Kasumi-1 (cell line): ENCODE results near the gene PHF20.
"Not testable (repeated sequence)": the region's sequence is repeated elsewhere in the genome, so short reads cannot be mapped to it uniquely, and the experiment has no call there.

Experiments used
- DNase-seq, 2 experiments: peaks; one replicate each; lab custom pipeline; 2025; lab: John Stamatoyannopoulos, UW

PHF20 gene

DNA sequence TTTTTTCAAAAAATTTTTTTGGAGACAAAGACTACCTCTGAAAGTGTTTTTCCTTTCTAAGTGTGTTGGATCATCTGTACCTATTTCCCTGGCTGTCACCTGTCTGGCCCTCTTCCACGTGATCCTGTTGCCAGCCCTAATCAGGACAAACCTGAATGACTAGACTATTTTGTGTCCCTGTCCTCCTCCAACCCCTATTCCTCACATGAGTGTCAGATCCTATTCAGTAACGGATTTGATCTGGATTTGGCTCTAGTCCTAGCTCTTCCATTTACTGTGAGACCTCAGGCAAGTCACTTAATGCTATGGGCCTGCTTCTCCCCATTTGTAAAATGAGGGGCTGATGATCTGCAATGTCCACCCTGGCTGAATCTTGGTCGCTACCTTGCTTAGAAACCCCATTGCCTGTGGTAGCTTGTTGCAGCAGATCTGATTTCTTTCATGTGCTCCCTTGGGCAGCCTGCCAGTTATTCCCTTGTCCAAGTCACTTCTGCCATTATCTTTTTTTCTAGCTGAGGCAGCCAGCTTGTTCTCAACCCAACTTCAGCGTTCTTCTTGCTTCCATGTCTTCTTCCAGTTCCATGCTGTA lies 4.8 kb downstream of the PHF20 start:
- no peak for DNase-seq

DNA sequence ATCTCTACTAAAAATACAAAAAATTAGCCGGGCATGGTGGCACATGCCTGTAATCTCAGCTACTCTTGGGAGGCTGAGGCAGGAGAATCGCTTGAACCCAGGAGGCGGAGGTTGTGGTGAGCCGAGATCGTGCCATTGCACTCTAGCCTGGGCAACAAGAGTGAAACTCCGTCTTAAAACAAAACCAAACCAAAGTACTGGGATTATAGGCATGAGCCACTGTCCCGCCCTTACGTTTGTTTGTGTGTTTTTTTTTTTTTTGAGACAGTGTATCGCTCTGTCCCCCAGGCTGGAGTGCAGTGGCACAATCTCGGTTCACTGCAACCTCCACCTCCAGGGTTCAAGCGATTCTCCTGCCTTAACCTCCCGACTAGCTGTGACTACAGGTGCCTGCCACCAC lies 12.0 kb downstream of the PHF20 start:
- not testable (repeated sequence) for DNase-seq

DNA sequence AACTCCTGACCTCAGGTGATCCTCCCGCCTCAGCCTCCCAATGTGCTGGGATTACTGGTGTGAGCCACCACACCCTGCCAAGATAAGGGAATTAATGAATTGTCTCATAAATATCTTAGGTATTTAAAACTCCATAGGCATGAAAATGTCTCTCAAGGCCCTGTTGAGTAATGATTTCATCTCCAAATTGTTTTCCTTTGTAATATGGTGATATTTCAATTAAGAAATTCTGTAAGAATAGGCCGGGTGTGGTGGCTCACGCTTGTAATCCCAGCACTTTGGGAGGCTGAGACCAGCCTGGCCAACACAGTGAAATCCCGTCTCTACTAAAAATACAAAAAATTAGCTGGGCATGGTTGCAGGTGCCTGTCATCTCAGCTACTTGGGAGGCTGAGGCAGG lies 13.7 kb downstream of the PHF20 start:
- not testable (repeated sequence) for DNase-seq

GRCh38 chr20:35788796-35789195 lies 17.0 kb downstream of the PHF20 start:
- no peak for DNase-seq

GRCh38 chr20:35791097-35791496 lies 19.3 kb downstream of the PHF20 start:
- DNase-seq = no peak

DNA sequence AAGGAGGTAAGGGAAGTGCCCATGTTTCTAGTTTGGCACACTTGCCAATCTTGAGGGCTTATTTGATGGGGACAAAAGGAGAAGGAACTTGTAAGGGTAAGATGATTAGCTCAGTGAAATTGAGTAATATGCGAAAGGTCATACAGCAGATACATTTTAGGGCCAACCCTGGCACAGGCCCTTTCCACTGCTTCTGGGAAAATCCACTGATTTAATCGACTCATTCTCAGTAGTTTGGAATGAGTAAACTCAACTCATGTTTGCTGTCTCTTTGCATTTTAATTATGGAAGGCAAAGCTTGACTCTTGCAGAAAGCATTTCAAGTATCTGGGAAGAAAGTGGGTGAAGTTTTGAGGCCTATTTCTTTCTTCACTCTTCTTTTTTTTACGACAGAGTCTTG lies 20.0 kb downstream of the PHF20 start:
- DNase-seq = peak in 1 of 2 experiments; percentile 24

- DNase-seq = no peak
These were observed 20.9 kb downstream of the PHF20 start for GRCh38 chr20:35792740-35793139.

- peak; percentile 80 to 85 for DNase-seq
These were observed 24.8 kb downstream of the PHF20 start for GRCh38 chr20:35796571-35796970.

GRCh38 chr20:35801865-35802264 lies 30.1 kb downstream of the PHF20 start:
- no peak for DNase-seq

DNA sequence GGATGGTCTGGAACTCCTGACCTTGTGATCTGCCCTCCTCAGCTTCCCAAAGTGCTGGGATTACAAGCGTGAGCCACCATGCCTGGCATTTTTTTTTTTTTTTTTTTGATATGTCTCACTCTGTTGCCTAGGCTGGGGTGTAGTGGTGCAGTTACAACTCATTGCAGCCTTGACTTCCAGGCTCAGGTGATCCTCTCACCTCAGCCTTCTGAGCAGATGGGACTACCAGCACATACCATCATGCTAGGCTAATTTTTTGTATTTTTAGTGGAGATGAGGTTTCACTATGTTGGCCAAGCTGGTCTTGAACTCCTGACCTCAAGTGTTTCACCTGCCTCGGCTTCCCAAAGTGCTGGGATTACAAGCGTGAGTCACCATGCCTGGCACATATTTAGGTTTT lies 34.3 kb downstream of the PHF20 start:
- no peak for DNase-seq

- no peak for DNase-seq
These were observed 36.1 kb downstream of the PHF20 start for GRCh38 chr20:35807877-35808276.

DNA sequence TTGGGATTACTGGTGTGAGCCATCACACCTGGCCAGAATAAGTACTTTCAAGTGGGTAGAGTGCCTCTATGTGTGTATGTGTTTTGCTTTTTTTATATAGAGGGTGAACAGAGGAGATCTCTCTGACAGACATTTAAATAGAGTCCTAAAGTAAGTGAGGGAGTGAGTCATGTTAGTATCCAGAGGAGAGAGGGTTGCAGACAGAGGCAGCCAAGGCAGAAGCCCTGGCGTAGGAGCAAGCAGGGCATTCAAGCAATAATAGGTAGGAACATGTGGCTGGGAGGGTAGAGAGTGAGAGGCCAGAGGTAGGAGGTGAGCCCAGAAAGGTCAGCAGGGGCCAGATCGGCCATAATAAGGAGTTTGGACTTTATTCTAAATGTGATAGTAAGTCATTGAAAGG lies 48.9 kb downstream of the PHF20 start:
- DNase-seq = no peak

- DNase-seq = no peak
These were observed 50.0 kb downstream of the PHF20 start for GRCh38 chr20:35821807-35822242.

- DNase-seq = no peak
These were observed 51.3 kb downstream of the PHF20 start for GRCh38 chr20:35823147-35823546.

GRCh38 chr20:35823937-35824336 lies 52.1 kb downstream of the PHF20 start:
- DNase-seq = no peak

- DNase-seq = no peak
These were observed 54.7 kb downstream of the PHF20 start for GRCh38 chr20:35826397-35826998.

DNA sequence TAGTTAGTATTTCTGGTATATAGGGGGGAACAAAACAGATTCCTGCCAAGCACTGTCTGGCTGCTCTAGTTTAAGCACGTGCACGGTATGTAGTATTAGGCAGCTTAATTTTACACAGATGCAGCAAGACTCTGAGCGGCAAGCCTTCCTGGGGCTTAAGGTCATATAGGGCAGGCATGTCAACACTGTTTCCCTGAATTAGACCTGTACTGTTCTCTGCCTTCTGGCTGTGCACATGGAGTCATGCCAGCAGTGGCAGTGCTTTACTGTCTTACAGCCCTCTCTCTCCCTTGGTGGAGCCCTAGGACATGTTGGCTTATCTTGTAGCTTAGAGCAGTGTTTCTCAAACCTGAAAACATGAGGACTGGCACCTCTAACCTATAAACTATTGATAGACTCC lies 56.6 kb downstream of the PHF20 start:
- DNase-seq = no peak

- DNase-seq = no peak
These were observed 57.1 kb downstream of the PHF20 start for GRCh38 chr20:35828916-35829315.

- no peak for DNase-seq
These were observed 58.4 kb downstream of the PHF20 start for GRCh38 chr20:35830264-35830663.

DNA sequence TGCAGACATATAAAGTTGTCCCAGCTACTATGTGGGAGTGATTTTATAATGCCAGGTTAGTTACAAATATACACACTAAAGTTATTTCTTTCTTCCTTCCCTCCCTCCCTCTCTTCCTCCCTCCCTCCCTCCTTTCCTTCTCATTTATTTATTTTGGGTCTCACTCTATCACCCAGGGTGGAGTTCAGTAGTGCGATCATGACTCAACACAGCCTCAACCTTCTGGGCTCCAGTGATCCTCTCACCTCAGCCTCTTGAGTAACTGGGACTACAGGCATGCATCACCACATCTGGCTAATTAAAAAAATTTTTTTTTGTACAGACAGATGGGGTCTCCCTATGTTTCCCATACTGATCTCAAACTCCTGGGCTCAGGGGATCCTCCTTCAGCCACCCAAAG lies 59.2 kb downstream of the PHF20 start:
- no peak for DNase-seq

DNA sequence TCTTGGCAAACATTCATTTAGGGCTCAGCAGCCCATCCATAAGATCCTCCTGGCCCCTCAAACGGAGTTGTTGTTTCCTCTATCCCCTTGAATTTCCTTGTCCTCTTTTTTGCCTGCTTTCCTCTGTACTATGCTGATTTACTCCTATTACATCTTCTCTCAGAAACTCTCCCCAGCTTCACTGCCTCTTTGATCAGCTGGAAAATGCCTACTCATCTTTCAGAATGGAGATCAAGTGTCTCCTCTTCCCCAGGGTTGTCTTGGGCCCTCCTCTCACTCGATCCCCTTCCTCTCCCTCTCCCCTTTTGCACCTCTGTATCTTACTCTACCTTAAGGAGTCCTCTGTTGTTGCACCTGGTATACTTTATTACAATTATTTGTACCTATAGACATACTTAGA lies 60.2 kb downstream of the PHF20 start:
- no peak for DNase-seq

DNA sequence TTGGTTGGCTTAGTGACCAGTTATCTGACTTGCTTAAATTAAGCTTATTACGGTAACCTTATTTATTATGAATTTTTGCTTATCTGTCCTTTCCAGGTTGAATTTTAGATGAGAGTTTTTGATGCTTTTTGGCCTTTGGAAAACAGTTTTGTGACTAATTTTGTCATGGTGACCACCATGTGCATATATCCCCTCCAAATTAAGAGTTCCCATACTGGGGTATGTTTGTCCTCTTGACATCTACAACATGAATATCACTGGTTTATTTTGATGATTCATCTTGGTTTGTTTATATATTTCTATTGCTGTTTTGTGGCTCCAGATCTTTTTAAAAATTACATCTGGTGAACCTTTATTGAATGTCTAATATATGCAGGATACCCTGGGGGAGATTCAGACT lies 61.4 kb downstream of the PHF20 start:
- DNase-seq = no peak

DNA sequence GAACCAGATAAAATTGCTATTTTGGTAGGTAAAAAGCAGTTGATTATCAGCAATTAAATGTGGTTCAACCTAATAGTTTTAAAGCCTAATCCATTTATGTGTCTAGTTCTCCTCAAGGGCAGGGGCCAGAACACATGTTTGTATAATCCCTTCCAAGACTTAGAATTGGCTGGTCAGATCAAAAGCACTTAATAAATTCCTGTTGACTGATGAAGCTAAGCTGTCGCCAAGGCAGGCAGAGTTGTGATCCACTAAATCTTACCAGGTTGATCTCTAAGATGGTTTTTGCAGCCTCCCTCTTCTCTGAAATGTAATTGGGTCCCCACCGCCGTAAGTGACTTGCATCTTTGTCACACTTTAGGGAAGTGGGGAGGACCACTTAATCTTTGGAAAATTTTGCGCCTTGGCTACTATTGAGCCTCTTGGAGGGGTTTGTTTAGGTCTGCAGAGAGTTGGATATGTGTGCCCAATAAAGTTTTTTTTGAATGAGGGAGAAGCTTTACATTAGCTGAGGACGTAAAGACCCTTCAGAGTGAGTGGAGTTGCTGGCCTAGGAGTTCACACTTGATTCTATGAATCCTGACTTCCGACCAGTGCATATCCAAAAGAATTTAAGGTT lies 65.9 kb downstream of the PHF20 start:
- DNase-seq = no peak

DNA sequence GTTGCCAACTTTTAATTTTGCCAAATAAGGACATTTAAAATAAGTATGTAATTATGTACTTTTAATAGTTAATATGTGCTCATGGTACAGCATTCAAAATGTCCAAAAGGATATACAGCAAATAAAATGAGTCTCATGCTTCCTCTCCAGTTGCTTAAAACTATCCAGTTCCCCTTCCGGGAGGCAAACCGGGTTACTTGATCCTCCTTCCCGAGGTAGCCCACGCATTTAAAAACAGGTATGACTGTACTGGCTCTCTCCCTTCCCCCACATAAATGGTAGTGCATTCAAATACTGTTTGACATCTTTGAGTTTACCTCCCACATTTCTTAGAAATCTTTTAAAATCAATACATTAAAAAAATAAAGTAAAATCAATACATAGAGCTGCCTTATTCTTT lies 66.4 kb downstream of the PHF20 start:
- DNase-seq = no peak
